HG03571 (cell line): ENCODE data around the gene HEATR5A.
"Not testable (repeated sequence)": the region's sequence is repeated elsewhere in the genome, so short reads cannot be mapped to it uniquely, and the experiment has no call there.

Experiments
- ATAC-seq: cut with Tn5 transposase; IDR thresholded peaks from one replicate; pipeline ENCODE4 v1.9.1; 2021; ENCODE audit not compliant: unreplicated experiment

HEATR5A gene

DNA sequence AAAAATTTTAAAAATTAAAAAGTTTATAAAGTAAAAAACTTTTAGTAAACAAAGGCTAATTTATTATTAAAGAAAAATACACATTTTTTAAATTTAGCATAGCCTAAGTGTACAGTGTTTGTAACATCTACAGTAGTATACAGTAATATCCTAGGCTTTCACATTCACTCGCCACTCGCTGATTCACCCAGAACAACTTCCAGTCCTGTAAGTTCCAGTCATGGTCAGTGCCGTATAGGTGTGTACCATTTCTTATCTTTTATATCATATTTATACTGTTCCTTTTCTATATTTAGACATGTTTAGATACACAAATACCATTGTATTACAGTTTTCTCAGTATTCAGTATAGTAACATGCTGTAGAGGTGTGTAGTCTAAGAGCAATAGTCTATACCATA, 28.9 kb downstream of the HEATR5A start:
- ATAC-seq, result no peak

DNA sequence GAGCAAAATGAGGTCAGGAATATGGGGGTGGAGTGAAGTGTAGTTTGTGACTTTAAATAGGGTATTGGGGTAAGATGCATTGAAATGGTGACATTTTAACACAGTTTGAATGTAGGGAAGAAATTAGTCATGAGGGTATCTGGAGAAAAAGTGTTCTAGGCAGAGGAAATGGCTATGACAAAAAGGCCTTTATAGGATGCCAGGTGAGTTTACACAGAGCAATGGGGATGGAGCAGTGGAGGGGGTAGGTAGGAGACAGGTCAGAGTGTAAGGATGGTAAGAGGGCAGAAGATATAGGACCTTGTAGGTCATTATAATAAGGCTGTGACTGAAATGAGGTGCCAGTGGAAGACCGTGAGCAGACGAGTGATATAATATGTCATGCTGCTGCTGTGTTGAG, 30.4 kb downstream of the HEATR5A start:
- no peak for ATAC-seq

DNA sequence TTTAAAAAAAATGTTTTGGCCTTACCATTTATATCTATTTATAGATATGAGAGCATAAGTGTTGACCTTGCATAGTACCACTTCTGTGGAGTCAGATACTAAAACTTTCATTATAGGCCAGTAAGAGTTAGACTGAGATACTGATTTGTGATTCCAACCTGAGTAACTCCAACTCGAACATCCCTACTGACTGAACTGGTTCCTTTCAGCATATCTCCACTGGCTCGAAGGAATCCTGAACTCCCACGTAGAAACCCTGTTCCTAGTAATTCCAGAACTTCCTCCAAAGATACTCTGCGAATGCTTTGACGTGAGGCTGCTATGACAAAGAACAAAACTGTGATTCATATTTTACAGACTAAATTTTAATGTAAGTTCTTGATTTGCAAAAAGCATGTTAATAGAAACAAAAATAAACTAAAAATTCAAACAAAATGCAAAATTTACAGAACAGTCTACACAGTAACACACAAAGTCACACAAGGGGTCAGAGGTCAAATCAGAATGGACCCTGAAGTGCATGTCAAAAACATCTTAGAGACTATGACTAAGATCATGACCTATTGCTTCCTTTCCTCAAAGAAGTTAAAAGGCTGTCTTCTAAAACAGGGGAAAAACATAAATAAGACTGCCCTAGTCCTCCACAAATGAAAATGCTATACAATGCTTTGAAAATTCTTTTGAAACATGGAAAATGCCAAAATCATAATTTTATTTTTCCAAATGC, 31.5 kb downstream of the HEATR5A start:
- ATAC-seq, result no peak

DNA sequence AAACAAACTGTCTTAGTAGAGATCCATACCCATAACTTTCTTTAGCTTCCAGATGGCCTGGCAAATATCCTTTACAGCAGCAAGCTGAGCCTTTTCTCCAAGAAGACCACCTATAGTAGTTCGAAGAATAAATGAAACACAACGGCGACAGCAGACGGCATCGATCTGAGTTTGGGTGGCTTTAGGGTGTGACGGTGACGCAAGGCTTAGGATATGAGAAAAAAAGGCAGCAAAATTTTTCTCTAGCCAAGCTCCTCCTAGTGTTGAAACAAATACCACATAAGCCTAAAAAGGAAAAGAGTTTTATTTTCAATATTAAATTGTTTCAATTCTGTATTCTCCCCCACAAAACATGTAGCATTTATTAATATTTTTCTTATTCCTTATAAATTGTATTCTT, 33.3 kb downstream of the HEATR5A start:
- ATAC-seq, result no peak

DNA sequence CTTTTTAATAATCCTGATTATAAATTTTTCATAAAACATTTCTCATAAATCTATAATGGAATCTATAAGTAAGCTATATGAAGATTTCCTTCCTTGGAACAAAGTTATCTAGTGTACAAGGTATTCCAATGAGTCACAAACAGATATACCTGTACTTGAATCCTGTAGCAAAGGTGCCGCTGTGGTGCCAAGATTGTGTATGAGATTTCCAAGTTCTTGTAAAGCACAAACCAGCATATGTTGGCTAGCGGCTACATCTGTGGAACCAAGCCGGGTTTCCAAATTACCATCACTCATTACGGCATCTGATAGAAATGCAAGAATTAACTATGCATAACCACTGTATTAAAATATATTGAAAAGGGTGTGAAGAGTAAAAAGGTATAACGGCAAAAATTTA, 34.1 kb downstream of the HEATR5A start:
- no peak for ATAC-seq

DNA sequence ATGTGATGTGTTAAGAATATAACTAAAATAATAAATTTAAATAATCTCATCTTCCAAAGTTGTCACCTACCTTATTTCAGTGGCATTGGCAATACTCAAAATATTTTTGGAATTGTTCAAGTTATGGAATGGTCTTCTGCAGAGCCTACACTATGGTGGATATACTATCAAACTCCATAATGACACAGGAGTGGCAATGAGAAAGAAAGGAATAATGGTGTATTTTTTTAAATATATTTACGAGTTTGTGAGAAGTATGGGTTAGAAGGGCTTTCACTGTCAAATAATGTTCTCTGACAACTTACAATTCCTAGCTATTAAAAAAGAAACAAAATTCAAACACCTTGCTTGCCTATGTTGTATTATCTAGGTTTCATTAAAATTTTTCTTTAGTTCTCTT, 38.1 kb downstream of the HEATR5A start:
- no peak for ATAC-seq

DNA sequence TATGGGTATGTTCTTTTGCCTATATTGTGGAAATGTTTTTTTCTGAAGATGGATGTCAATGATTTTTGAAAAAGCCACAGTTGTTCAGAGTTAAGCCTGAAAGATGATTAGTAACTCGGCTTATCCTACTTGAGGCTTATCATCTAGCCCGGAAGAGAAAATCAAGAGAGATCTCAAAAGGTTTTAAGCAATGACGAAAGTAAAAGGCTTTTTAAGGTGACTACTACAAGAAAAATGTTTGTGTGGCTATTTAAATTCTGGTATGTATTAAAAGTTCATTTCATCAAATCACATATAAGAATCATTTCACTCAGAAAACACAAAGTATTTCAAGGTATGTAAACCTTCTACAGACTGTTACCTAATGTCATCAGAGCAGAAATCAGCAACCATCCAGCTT, 40.2 kb downstream of the HEATR5A start:
- ATAC-seq, result no peak

DNA sequence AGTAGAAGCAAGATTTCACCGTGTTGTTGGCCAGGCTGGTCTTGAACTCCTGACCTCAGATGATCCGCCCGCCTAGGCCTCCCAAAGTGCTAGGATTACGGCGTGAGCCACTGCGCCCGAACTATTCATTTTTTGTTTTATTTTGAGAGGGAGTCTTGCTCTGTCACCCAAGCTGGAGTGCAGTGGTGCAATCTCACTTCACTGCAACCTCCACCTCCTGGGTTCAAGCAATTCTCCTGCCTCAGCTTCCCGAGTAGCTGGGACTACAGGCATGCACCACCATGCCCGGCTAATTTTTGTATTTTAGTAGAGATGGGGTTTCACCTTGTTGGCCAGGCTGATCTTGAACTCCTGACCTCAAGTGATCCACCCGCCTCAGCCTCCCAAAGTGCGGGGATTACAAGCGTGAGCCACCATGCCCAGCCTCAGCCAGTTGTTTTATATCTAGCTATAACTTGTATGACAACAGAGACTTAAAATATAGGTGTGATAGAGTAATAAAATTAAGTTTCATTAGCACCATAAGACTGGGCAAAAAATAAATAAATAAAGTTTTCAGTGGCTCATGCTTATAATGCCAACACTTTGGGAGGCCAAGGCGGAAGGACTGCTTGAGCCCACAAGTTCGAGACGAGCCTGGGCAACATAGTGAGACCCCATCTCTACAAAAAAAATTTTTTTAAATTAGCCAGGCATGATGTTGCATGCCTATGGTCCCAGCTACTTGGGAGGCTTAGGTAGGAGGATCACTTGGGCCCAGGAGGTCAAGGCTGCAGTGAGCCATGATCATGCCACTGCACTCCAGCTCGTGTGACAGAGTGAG, 41.0 kb downstream of the HEATR5A start:
- ATAC-seq, result not testable (repeated sequence)

DNA sequence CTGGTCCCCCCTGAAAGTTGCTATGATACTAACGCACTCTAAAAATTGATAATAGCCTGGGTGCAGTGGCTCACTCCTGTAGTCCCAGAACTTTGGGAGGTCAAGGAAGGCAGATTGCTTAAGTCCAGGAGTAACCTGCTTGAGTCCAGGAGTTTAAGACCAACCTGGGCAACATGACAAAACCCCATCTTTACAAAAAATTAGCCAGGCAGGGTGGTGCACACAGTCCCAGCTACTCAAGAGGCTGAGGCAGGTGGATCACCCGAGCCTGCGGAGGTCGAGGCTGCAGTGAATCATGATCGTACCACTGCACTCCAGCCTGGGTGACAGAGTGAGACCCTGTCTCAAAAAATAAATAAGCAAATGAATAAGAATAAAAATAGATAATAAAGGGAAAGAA, 42.9 kb downstream of the HEATR5A start:
- no peak for ATAC-seq

DNA sequence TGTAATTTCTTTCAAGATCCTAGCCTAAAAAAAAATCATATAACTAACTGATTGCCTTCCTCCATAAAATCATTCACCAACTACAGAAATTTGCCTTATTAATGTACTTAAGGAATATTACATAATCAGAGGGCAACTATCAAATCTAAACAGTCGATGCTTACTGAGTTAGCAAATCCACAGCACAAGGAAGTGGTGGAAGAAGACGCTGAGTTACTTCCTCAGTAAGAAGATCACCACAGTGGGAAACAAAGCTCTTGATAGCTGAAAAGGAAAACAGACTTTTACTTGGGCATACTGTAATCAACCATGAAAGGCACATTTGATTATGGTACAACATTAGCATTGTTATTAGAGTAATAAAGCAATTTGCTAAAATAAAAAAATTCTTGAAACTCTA, 48.7 kb downstream of the HEATR5A start:
- no peak for ATAC-seq

DNA sequence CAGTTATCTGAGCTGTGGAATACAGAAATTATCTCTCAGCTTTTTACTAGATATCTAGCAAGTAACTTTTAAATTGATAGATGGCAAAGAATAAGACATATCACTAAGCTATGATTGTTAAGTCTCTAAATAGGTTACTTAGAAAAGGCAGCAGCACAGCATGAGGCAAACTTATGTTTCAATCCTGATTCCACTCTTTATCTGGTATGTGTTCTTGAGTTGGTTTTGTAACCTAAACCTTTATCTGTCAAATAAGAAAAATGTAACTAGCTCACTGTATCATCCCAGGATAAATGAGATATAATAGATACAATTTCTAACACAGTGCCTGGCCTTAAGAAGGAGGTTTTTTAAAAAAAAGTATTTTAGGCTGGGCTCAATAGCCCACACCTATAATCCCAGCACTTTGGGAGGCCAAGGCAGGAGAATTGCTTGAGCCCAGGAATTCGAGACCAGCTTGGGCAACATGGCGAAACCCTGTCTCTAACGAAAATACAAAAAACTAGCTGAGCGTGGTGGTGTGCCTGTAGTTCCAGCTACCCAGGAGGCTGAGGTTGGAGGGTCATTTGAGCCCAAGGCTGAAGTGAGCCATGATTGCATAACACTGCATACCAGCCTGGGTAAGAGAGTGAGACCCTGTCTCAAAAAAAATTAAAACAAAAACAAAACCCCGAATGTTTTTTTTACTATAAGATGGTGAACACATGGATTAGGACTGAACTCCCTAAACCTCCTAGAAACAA, 56.8 kb downstream of the HEATR5A start:
- no peak for ATAC-seq

DNA sequence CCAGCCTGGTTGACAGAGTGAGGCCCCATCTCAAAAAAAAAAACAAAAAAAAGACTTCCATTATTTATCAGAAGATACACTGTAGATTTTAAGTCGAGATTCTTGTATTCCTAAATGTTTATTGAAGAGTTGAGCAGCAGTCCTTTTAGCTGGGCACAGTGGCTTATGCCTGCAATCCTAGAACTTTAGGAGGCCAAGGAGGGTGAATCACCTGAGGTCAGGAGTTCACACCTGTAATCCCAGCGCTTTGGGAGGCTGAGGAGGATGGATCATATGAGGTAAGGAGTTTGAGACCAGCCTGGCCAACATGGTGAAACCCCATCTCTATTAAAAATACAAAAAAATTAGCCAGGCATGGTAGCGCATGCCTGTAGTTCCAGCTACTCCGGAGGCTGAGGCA, 57.6 kb downstream of the HEATR5A start:
- no peak for ATAC-seq

DNA sequence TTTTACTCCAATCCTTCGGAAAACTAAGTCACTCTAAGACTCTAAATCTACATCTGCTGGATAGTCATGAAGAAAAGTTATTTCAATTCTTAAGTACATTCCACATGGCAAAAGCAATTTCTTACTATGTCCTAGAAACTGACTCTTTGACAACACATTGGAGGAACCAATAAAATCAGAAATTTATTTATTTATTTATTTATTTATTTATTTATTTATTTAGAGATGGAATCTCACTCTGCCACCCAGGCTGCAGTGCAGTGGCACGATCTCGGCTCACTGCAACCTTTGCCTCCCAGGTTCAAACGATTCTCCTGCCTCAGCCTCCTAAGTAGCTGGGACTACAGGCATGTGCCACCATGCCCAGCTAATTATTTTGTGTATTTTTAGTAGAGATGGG, 58.6 kb downstream of the HEATR5A start:
- not testable (repeated sequence) for ATAC-seq

DNA sequence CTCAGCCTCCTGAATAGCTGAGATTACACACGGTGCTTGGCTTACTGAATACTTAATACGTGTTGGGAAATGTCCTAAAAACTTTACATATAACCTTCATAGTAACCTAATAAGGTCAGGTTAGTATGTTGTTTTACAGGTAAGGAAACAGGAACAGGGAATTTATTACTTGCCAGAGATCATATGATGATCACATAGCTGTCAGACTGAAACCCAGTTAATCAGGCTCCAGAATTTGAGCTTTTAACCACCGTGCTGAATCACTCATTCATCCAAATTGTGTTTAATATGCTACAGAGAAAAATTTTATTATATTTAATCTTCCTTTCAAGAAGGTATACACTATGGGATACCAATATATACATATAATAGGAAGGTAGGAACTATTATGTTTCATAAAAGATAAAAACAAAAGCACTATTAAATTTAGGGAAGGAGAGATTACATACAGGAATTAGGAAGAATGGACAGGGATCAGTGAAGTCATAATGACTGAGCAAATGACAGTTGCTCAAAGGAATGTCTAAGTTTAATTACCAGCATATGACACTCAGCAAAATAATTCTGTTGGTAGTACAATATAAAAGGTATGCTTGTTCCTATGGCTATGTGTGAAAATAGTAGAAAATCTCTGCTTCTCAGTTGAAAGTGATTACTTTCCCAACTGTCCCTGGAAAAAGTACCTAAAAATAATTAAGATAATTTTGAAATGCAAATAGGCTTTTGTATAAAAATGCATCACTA, 59.3 kb downstream of the HEATR5A start:
- no peak for ATAC-seq

DNA sequence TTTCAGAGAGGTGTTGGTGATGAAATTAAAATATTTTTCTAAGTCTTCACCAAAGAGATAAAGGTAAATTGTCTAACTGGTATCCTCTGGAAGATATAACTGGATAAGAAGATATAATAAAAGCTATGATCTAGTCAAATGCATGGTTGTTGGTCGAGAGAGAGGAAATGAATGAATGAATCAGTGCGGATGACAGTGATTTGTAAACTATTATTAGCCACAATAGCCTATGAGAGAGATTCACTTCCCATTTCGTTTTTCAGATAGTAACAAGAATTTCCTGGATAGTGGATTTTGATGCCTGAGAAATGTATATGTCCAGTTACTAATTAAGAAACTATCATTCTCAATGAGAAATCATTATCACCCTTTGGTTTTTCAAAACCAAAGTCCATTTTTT, 63.1 kb downstream of the HEATR5A start:
- no peak for ATAC-seq

DNA sequence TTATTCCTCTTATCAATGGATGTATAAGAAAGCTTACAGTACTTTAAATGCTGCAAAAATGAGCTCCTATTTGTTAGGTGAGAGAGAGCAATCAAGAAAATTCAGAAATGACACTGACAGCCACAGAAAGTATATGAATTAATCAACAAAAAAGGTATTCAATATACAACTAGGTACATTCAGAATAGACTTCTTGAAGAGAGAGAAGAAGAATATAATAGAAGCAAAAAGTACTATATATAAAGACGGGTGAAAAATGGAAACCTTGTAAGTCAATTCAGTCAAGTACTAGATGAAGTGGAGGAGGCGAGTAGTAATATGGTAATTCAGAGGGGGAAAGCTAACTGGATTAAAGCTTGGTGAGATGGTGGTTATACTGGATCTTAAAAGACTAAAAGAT, 74.3 kb downstream of the HEATR5A start:
- ATAC-seq, result no peak

DNA sequence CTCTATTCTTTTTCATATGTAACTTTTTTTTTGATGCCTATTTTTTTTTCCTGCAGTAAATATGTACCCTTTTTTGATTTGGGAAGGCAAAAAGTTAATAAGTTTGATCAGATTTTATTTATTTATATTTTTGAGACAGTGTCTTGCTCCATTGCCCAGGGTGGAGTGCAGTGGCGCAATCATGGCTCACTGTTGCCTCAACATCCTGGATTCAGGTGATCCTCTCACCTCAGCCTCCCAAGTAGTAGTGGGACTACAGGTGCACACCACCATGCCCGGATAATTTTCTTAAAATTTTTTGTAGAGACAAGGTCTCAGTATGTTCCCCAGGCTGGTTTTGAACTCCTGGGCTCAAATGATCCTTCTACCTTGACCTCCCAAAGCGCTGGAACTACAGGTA, 79.1 kb downstream of the HEATR5A start:
- no peak for ATAC-seq

DNA sequence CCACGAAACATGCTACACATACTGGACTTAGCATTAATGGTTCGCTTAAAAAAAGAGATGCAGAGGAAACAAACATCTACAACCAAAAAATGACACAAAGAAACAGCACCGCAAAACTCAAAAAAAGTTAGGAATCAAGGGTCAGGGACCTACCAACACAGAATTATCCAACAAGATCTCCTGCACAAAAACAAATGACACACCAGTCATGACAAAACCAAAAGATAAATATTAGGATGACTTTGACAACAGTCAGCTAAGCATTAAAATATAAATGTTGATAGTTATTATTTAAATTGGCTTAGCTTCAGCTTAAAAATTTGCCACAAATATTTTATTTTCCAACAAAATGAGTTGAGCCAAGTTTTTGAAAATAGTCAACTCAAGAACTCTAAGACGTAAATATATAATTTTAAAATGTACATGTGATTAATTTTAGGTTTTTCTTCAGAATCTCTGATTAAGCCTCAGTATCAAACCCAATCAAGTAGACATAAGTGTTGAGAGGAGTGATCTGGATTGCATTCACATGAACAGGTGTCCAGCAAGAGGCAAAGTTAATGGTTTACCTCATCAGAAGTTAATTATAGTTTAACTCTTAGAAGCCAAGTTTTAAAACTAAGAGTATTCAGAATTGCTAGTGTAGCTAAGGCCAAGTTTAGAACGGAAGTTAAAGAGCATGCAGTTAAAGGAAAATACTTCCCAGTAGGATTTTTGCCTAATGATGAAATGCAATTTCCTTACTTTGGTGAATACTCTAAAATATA, 79.9 kb downstream of the HEATR5A start:
- ATAC-seq, result no peak

DNA sequence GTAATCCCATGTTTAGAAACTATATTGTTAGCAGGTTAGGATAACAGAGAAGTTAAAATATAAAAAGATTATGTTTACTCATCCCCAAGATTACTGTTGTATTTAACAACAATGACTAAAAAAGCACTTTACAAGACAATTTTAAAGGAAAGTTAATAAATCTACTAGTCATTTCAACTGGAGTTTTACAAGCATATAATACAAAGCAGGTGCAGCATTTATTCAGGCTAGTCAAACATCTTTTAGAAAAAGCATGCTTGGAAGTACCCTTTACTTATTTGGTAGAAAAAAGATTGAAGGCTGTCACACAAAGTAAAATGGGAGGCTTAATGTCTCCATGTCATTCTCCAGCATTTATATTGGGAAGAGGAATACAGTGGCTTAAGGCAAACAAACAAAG, 80.6 kb downstream of the HEATR5A start:
- no peak for ATAC-seq

DNA sequence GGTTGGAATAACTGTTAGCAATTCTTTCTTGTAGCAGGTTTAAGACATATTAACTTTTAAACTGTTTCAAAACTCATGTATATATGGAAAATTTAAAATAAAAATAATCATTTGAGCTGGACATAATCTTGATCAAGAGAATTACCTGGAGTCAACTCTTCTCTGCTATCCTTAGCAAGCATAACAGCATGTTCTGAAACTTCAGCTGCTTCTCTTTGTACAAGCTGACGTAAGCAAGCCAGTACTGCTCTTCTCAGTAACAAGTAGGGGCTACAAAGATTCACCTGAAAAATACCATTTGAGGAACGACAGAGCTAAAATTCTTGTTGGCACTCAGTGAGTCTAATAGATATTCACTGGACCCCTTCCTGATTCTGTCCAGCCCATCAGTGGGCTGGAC, 83.0 kb downstream of the HEATR5A start:
- no peak for ATAC-seq
